GM18861 (cell line): ENCODE measurements around the gene SLIT3.

Experiments
- ATAC-seq: cut with Tn5 transposase; IDR thresholded peaks from one replicate; pipeline ENCODE4 v1.9.1; 2021; ENCODE audit not compliant: unreplicated experiment

The SLIT3 gene

GRCh38 chr5:168847511-168848073, 453.3 kb downstream of the SLIT3 start:
- no peak for ATAC-seq

- ATAC-seq = no peak
These were observed 456.0 kb downstream of the SLIT3 start for GRCh38 chr5:168844922-168845296.

GRCh38 chr5:168844016-168844921, 456.7 kb downstream of the SLIT3 start:
- ATAC-seq = no peak

- ATAC-seq = no peak
These were observed 457.5 kb downstream of the SLIT3 start for GRCh38 chr5:168843277-168844015.

- ATAC-seq = no peak
These were observed 458.3 kb downstream of the SLIT3 start for GRCh38 chr5:168842571-168843205.

GRCh38 chr5:168837852-168838251, 463.1 kb downstream of the SLIT3 start:
- ATAC-seq = no peak

- ATAC-seq = no peak
These were observed 464.2 kb downstream of the SLIT3 start for GRCh38 chr5:168836603-168837231.

GRCh38 chr5:168833936-168834335, 467.0 kb downstream of the SLIT3 start:
- ATAC-seq = no peak

- ATAC-seq = no peak
These were observed 467.6 kb downstream of the SLIT3 start for GRCh38 chr5:168833383-168833782.

GRCh38 chr5:168832308-168832707, 468.6 kb downstream of the SLIT3 start:
- ATAC-seq = no peak

GRCh38 chr5:168831383-168831782, 469.6 kb downstream of the SLIT3 start:
- no peak for ATAC-seq

- ATAC-seq = no peak
These were observed 470.1 kb downstream of the SLIT3 start for GRCh38 chr5:168830833-168831232.

GRCh38 chr5:168829922-168830417, 471.0 kb downstream of the SLIT3 start:
- ATAC-seq = no peak

- ATAC-seq = no peak
These were observed 471.9 kb downstream of the SLIT3 start for GRCh38 chr5:168829044-168829443.

GRCh38 chr5:168827636-168828035, 473.3 kb downstream of the SLIT3 start:
- no peak for ATAC-seq

GRCh38 chr5:168826246-168826725, 474.7 kb downstream of the SLIT3 start:
- no peak for ATAC-seq

- ATAC-seq = no peak
These were observed 478.1 kb downstream of the SLIT3 start for GRCh38 chr5:168822745-168823281.

GRCh38 chr5:168822248-168822744, 478.6 kb downstream of the SLIT3 start:
- no peak for ATAC-seq

GRCh38 chr5:168820874-168821273, 480.1 kb downstream of the SLIT3 start:
- no peak for ATAC-seq

- ATAC-seq = no peak
These were observed 481.8 kb downstream of the SLIT3 start for GRCh38 chr5:168819004-168819621.
